ENCODE data around the gene MGAT4B.
A peak's percentile ranks its signal among the peaks of the same experiment; 100 is the strongest.

DNA sequence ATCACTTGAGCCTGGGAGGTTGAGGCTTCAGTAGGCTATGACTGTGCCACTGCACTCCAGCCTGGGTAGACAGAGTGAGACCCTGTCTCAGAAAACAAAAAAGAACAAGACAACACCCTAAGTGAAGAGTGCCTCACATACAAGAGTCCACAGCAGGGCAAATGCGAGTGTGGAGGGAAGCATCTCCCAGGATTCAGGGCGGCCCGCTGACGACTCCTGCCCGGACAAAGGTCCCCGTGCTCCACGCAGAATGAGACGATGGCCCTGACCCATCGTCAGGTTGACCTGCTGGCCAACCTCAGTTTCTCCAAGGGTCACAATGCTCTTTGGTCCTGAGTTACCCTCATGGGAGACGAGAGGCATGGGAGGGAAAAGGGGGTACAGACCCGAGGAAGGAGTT, 33.7 kb upstream of the MGAT4B start:
- TF ChIP-seq, protein P1, sequence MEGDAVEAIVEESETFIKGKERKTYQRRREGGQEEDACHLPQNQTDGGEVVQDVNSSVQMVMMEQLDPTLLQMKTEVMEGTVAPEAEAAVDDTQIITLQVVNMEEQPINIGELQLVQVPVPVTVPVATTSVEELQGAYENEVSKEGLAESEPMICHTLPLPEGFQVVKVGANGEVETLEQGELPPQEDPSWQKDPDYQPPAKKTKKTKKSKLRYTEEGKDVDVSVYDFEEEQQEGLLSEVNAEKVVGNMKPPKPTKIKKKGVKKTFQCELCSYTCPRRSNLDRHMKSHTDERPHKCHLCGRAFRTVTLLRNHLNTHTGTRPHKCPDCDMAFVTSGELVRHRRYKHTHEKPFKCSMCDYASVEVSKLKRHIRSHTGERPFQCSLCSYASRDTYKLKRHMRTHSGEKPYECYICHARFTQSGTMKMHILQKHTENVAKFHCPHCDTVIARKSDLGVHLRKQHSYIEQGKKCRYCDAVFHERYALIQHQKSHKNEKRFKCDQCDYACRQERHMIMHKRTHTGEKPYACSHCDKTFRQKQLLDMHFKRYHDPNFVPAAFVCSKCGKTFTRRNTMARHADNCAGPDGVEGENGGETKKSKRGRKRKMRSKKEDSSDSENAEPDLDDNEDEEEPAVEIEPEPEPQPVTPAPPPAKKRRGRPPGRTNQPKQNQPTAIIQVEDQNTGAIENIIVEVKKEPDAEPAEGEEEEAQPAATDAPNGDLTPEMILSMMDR (IDR thresholded peaks at IDR 0.05), result no peak
- peak in 1 of 4 donors; percentile 23 for TF ChIP-seq POLR2AphosphoS5 (IDR thresholded peaks at IDR 0.05)
- no peak for TF ChIP-seq POLR2A (IDR thresholded peaks at IDR 0.05)

All from sigmoid colon (tissue), 4 donors.